Right lobe of liver (tissue), 4 donors: ENCODE data around the gene PRKACB.

Experiments
- CTCF ChIP-seq, 4 donors: fragments of 200-600 bp in 3 of 4; fragments of 450-650 bp in 1 of 4; IDR thresholded peaks; one replicate each; pipeline versions ENCODE4 v1.5.1 to v1.8.0; 2016 to 2022; ENCODE audit warnings: antibody characterized with exemption in 4 of 4, mild to moderate bottlenecking in 2 of 4
- POLR2A ChIP-seq: fragments of 450-650 bp; IDR thresholded peaks from one replicate; pipeline ENCODE4 v1.6.1; 2017; ENCODE audit warnings: antibody characterized with exemption, mild to moderate bottlenecking
- donor health status: DM: no; HTN: no; CAD: no.
- donor health status: DM: no; HTN: no; CAD: no.
- donor health status: DM: no; HTN: yes; CAD: no.

DNA sequence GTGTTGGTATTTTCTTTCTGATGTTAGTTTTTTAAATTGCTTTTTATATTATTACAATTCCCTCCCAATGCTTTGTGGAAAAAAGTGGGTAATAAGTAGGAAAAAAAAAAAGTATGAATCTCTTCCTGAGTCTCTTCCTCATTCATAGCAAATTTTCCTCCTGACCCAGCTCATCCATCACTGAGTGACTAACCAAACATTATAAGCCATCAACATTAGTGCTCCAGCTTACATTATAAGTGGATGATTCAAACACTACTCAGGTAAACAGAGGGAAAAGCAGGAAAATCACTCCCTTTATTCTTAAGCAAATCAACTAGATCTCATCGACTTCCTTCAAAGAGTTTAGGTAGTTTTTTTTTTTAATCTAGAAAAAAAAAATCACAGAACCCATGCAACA is 142.0 kb downstream of the PRKACB start:
- TF ChIP-seq CTCF (IDR thresholded peaks at IDR 0.05) (no peak), POLR2A (no peak)
